ENCODE measurements around the gene C1QL4.
"Not testable (repeated sequence)": the region's sequence is repeated elsewhere in the genome, so short reads cannot be mapped to it uniquely, and the experiment has no call there.

C1QL4 gene

GRCh38 chr12:49301760-49302159 is 35.2 kb downstream of the C1QL4 start:
- no peak for DNase-seq (ENCODE audit: low read depth)

- no peak for DNase-seq (ENCODE audit: low read depth)
Measured at GRCh38 chr12:49298160-49298559, 38.8 kb downstream of the C1QL4 start.

- no peak for DNase-seq (ENCODE audit: low read depth)
Measured at GRCh38 chr12:49297695-49298060, 39.3 kb downstream of the C1QL4 start.

- DNase-seq (ENCODE audit: low read depth): peak; percentile 21
Measured at GRCh38 chr12:49296836-49297694, 39.9 kb downstream of the C1QL4 start.

GRCh38 chr12:49296034-49296835 is 40.8 kb downstream of the C1QL4 start:
- peak; percentile 37 for DNase-seq (ENCODE audit: low read depth)

- no peak for DNase-seq (ENCODE audit: low read depth)
Measured at GRCh38 chr12:49295082-49295936, 41.7 kb downstream of the C1QL4 start, which contains the start of gene PRPH. PRPH (plus strand) TSS chr12:49295147; CDS start chr12:49295201, 54 bp downstream.

- DNase-seq (ENCODE audit: low read depth): no peak
Measured at GRCh38 chr12:49294804-49295081, 42.2 kb downstream of the C1QL4 start.

- no peak for DNase-seq (ENCODE audit: low read depth)
Measured at GRCh38 chr12:49294086-49294803, 42.7 kb downstream of the C1QL4 start.

- DNase-seq (ENCODE audit: low read depth): no peak
Measured at GRCh38 chr12:49293056-49293956, 43.7 kb downstream of the C1QL4 start.

- DNase-seq (ENCODE audit: low read depth): no peak
Measured at GRCh38 chr12:49292729-49293055, 44.3 kb downstream of the C1QL4 start.

- DNase-seq (ENCODE audit: low read depth): no peak
Measured at GRCh38 chr12:49288922-49289555, 47.9 kb downstream of the C1QL4 start.

- DNase-seq (ENCODE audit: low read depth): peak; percentile 56
Measured at GRCh38 chr12:49288412-49288853, 48.6 kb downstream of the C1QL4 start.

- no peak for DNase-seq (ENCODE audit: low read depth)
Measured at GRCh38 chr12:49287876-49288275, 49.1 kb downstream of the C1QL4 start.

- no peak for DNase-seq (ENCODE audit: low read depth)
Measured at GRCh38 chr12:49284672-49285071, 52.3 kb downstream of the C1QL4 start.

- DNase-seq (ENCODE audit: low read depth): no peak
Measured at GRCh38 chr12:49283541-49284429, 53.2 kb downstream of the C1QL4 start.

- not testable (repeated sequence) for DNase-seq (ENCODE audit: low read depth)
Measured at GRCh38 chr12:49282740-49283375, 54.1 kb downstream of the C1QL4 start.

Data from T follicular helper cell (primary cell).